Activated T-cell treated with anti-CD3 and anti-CD28 coated beads for 4 hours (primary cell): ENCODE results near the gene RBBP8.
"Not testable (repeated sequence)": the region's sequence is repeated elsewhere in the genome, so short reads cannot be mapped to it uniquely, and the experiment has no call there.

Experiments used
- DNase-seq: peaks from one replicate; pipeline ENCODE4 v3.0.0-alpha.2; 2020

Gene RBBP8

GRCh38 chr18:22946217-22946616 is 13.1 kb downstream of the RBBP8 start:
- DNase-seq = no peak

- DNase-seq = no peak
Measured at GRCh38 chr18:22946846-22947245, 13.7 kb downstream of the RBBP8 start.

- no peak for DNase-seq
Measured at GRCh38 chr18:22951823-22952222, 18.7 kb downstream of the RBBP8 start.

DNA sequence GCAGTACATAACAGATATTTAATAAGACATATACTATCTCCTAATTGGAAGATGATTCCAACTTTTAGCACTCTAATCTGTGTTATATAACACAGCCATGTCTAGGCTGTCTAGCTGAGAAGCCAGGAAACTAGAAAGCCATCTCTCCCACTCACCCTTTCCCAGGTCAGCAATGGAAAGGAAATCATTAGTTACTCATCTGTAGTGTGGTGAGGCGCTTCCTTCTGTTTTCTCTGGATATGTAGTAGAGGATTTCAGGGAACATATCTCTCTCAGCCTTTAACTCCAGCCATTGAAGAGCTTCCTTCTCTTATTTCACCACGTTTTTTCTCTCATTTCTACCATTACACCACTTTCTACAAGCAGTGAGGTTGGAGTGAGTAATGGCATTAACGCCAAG is 19.4 kb downstream of the RBBP8 start:
- DNase-seq = no peak

- DNase-seq = not testable (repeated sequence)
Measured at GRCh38 chr18:22953982-22954381, 20.9 kb downstream of the RBBP8 start.

DNA sequence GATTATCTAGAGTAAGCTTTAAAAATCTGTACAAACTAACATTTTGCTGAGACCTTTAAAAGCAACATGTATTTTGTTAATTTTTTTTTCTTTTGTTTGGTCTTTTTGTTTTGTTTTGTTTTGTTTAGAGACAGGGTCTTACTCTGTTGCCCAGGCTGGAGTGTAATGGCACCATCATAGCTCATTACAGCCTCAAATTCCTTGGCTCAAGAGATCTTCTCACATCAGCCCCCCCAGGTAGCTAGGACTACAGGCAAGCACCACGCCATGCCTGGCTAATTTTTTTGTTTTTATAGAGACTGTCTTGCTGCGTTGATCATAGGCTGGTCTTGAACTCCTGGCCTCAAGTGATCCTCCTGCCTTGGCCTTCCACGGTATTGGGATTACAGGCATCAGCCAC is 23.1 kb downstream of the RBBP8 start:
- no peak for DNase-seq

- DNase-seq = no peak
Measured at GRCh38 chr18:22961156-22961555, 28.0 kb downstream of the RBBP8 start.

DNA sequence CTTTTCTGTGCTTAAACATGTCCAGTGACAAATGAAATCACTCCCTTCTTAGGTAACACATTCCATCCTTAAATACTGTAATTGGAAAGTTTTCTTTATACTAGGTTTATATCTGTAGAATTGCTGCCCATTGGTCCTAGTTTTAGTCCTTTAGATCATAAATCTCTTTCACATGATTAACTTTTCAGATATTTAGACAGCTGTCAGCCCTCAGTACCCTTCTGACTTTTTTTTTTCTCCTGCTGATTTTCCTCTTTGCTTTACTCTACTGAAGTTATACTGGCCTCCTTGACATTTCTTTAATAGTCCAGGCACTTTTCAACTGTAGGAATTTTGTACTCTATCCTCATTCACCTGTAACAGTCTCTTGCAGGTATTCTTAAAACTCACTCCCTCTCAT is 28.9 kb downstream of the RBBP8 start:
- DNase-seq = no peak

DNA sequence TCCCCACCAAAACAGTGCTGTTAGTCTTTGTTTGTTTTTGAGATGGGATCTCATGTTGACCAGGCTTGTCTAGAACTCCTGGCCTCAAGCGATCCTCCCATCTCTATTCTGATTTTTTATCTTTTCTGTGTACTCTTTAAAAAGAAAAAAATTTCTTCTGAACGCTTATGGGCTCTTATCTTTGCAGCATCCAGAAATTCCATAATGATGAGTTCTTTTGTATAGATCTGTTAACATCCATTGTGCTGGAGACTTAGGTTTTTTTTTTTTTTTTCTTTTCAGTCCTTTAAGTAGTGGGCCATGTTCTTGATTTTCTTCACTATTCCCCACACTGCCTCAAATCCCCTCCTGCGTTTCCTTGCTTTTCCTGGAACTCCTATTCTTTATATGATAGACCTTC is 31.0 kb downstream of the RBBP8 start:
- no peak for DNase-seq

GRCh38 chr18:22964722-22965121 is 31.6 kb downstream of the RBBP8 start:
- no peak for DNase-seq

GRCh38 chr18:22971038-22971437 is 37.9 kb downstream of the RBBP8 start:
- no peak for DNase-seq

DNA sequence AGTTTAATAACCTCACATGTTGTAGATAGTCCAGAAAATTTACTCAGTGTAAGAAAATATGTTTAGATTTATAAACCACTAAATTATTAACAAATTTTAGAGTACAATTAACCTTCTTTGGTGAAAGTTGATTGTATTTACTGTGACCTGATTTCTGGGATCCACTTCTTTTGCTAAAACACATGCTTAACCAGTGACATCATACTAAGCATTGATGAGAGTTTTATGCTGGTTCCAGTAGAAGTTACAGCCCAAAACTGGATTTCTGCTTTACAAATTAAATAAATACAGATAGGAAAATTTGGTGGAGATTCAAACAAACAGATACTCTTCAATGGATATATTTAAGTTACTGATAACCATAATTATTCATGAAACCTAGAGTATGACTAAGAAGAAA is 40.9 kb downstream of the RBBP8 start:
- no peak for DNase-seq

- DNase-seq = no peak
Measured at GRCh38 chr18:22974707-22975106, 41.6 kb downstream of the RBBP8 start.

GRCh38 chr18:22975508-22975907 is 42.4 kb downstream of the RBBP8 start:
- DNase-seq = no peak

DNA sequence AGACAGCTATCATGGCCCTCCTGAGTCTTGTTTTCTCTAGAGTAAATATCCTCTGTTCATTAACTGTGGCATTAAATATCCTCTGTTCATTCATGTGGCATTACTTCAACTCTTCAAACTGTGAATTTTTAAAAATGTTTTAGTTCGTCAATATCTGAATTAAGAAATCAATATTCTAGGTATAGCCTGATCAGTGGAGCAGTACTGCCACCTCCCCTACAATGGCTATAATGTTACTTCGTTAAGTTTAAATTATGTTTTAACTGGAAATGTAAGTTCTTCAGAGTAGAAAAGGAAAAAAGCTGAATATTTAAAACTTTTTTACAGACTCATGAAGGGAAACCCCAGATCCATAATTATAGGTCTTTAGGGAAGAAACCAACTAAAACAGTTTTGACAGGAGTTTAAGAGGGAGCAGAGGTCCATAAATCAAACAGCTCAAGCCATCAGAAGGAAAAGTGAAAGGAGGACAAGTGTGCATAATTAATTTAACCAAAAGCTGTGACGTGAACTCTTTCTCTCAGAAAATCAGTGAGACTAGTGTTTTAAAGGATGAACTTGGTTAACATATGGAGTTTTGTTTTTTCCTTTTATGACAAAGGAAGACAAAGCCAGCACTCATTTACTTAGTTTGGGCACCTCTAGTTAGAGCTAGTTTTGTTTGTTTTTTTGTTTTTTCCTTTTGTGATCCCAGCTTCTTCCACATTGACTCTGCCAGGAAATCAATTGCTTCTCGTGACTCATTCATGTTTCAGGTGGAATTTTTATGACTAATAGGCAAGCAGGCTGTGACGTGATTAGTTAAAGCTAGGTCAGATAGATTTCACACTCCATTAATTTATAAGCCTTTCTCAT is 44.9 kb downstream of the RBBP8 start:
- no peak for DNase-seq

DNA sequence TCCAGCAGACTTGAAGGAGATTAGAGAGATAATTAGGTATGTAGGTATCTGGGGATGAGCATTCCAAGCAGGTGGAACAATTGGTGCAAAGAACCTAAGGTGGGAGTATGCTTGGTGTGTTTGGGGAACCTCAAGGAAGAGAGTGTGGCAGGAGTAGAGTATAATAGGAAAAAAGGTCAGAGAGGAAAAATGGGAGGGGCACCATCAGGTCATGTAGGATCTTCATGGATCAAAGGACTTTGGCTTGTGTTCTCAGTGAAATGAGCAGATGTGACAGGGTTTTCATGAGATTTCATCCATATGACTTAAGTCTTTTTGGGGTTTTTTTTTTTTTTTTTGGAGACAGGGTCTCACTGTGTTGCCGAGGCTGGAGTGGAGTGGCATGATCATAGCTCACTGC is 47.3 kb downstream of the RBBP8 start:
- DNase-seq = no peak

- no peak for DNase-seq
Measured at GRCh38 chr18:22981274-22982133, 48.4 kb downstream of the RBBP8 start.

- DNase-seq = no peak
Measured at GRCh38 chr18:22983175-22983574, 50.0 kb downstream of the RBBP8 start.

- no peak for DNase-seq
Measured at GRCh38 chr18:22985250-22985649, 52.1 kb downstream of the RBBP8 start.

DNA sequence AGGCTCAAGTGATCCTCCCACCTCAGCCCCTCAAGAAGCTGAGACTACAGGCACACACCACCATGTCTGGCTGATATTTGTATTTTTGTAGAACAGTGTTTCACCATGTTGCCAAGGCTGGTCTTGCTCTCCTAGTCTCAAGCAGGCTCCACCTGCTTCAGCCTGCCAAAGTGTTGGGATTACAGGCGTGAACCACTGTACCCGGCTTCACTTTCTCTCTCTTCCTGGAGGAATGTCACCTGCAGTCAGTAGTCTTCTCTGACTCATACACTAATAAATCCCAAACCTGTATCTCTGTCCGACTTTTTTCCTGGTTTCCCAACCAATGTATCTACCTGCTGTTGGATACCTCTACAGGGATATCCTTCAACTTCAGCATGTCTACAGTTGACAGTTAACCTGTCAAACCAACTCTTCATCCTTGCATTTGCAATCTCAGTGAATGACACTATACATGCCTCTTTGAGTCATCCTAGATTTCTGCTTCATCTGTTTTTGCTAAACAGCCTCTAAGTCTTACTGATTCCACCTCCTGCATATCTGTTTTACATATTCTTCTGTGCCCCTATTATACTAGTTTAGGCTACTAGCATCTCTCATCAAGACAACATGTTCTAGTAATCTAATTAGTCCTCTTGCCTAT is 54.5 kb downstream of the RBBP8 start:
- DNase-seq = no peak

GRCh38 chr18:22988208-22988607 is 55.1 kb downstream of the RBBP8 start:
- DNase-seq = no peak

DNA sequence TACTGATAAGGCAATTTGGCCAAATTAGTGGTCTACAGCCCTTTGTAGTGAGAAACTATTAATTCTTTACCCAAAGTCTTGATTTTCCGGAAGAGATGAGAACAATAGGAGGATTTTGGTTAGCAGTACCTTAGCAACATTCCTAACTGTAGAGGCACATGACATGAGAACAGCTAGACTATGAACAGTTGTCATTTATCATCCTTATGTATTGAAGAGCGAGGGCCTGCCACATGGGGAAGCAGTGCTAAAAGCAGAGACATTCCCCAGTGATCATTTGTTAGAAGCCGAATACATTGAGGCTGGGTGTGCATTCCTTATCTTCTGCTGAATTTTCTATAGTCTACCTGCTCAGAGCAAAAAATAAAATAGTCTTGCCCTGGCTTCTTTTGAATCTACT is 65.2 kb downstream of the RBBP8 start:
- DNase-seq = no peak

GRCh38 chr18:22999212-22999611 is 66.1 kb downstream of the RBBP8 start:
- no peak for DNase-seq

DNA sequence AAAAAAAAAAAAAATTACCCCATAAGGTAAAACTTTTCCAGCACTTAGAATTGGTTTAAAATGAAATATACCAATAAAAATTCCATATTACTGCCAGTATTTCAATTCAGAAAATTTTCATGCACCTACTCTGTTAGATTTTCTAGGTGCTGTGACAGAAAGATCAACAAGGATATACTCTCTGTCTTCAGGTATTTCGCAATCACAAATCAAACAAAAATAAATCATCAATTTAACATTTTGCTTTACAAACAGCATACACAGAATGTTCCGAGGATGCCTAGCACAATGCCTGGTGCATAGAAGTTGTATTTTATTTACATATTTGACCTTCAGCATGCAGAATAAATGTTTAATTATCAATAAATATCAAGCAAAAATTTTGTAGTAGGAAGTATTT is 66.5 kb downstream of the RBBP8 start:
- DNase-seq = no peak
